ENCODE results near the gene CABLES2. TPM values are rescaled to one million over a fixed set of nuclear protein-coding genes. Genes with fewer than 3 reads are reported as not detected.
"Not testable (repeated sequence)": the region's sequence is repeated elsewhere in the genome, so short reads cannot be mapped to it uniquely, and the experiment has no call there.

The CABLES2 gene
- total RNA-seq, 1 donor from 2014 or later, result 10.7 TPM

- intact Hi-C loops (cut with DNase I), result loop anchor here (2.0 to 10.0 kb wide), 2 partner anchors 16 to 356 kb away; no protein-coding TSS in a partner anchor
- DNase-seq (ENCODE audit: low spot score), result no peak
Observed at GRCh38 chr20:62381202-62381797, 25.8 kb downstream of the CABLES2 start.

DNA sequence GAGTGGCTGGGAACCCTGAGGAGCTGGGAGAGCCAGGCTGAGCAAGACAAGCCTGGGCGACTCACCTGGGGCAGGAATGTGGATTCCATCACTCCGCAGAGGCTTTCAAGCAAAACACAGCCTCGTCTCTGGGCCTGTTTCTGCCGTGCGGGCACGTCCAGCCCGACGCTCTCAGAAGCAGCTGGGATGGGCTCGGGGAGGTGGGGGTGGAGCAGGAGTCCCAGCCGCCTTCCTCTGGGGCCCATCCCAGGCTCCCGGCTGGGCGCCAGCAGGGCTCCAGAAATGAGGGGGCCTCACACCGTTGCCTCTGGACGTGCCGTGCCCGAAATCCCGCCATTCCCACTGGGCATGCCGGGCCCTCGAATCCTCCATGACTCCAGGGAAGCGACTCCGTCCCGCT lies 28.9 kb downstream of the CABLES2 start:
- no peak for DNase-seq (ENCODE audit: low spot score)
- intact Hi-C loops (cut with DNase I), result no loop called here

DNA sequence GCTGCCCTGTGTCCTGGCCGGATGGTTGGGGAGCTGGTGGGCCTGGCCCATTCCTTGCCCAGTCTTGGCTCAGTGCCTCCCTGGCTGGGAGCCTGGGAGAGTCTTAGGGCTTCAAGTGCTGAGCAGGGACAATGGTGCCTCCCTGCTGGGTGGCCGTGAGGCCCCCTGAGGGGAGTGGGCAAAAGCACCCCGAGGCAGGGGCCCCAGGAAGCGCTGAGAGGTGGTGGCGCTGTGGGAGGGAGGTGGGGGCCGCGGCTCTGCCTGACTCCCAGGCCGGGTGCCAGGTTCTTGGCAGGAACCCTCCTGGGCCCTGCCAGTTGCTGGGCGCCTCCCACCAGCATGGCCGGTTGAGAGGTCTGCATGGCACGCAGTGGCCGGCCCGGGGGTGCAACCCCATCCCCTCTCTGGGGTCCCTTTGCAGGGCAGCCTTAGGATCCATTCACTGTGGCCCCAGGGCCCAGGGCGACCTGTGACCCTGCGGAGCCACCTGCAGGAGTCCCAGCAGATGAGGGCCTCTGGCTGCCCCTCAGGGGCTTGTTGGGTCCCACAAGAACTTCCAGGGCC lies 29.4 kb downstream of the CABLES2 start:
- intact Hi-C loops (cut with DNase I), result loop anchor here (1.0 kb wide), 1 partner anchor 25 kb away; no protein-coding TSS in a partner anchor
- no peak for DNase-seq (ENCODE audit: low spot score)

GRCh38 chr20:62377064-62377461 lies 30.0 kb downstream of the CABLES2 start:
- intact Hi-C loops (cut with DNase I), result loop anchor here (1.0 kb wide), 1 partner anchor 25 kb away; no protein-coding TSS in a partner anchor
- DNase-seq (ENCODE audit: low spot score), result no peak

DNA sequence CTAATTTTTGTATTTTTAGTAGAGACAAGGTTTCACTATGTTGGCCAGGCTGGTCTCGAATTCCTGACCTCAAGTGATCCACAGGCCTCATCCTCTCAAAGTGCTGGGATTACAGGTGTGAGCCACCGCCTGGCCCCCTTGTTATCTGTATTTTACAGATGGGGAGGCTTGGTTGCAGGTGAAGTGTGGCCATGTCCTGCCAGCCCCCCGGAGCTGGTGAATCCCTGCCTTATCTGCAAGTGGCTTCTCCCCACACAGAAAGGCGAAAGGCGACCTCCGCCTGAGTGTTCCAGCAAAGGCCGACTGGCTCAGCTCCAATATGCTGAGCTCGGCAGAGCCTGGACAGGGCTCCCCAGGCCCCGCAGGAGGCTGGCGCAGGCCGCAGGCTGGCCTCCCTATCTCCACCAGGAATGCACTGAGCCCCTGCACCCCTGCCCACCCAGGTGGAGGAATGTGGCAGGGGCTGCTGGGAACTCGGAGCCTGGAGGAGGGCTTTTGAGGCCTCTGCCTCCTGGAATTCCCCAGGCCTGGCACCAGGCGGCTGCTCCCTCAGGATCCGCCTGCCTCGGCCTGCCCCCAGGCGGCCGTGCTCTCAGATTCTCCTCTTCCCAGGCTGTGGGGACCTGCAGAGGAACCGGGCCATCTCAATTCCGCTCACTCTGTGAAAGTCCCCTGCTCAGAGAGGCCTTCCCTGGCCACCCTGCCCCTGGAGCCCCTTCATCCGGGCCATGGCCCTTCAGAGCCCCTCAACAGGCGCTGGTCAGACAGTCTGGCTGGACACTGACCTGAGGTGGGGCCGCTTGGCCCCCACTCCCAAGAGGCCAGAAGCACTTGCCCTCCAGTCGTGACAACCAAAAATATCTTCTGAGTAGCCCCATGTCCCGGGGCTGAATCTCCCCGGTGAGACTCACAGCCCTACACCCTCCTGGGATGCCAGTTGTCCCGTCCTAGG lies 30.7 kb downstream of the CABLES2 start:
- no peak for DNase-seq (ENCODE audit: low spot score)
- intact Hi-C loops (cut with DNase I), result loop anchor here (1.0 kb wide), 1 partner anchor 24 kb away; no protein-coding TSS in a partner anchor

DNA sequence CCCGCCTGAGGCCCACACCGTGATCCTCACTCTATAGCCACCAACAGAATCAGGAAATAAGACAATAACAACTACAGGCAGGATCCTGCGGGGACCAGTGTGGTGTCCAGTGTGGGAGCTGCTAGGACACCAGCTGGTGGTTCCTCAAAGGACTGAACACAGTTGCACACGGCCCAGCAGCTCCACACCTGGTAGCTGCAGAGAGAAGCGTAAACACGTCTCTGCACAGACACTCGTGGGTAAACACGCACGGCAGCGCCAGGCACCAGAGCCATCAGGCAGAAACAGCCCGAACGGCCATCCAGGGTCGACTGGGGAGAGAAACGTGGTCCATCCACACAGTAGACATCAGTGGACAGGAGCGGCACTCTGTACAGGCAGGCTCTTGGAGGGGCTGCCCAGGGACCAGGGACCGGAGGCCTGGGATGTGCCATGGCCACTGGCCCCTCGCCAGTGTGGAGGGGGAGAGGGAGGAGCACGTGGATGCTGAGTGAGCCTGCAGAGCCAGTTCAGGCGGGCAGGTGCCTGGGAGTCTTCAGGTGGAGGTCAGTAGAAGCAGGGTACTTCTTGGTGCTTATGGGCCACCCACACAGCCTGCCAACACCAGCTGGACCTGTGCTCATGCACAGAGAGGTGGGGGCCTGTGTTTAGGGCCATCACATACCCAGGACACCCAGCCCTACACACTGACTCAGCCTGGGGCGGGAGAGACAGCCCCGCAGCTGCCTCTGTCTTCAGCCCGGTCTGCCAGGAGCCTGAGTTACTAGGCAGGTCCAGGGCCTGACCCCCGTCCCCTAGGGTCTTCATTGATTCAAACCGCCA lies 32.5 kb downstream of the CABLES2 start:
- no peak for DNase-seq (ENCODE audit: low spot score)
- intact Hi-C loops (cut with DNase I), result no loop called here

GRCh38 chr20:62373631-62374179 lies 33.4 kb downstream of the CABLES2 start:
- intact Hi-C loops (cut with DNase I); DNase-seq (ENCODE audit: low spot score): not testable (repeated sequence)

GRCh38 chr20:62372042-62372993 lies 34.8 kb downstream of the CABLES2 start:
- DNase-seq (ENCODE audit: low spot score), result no peak
- intact Hi-C loops (cut with DNase I), result no loop called here

DNA sequence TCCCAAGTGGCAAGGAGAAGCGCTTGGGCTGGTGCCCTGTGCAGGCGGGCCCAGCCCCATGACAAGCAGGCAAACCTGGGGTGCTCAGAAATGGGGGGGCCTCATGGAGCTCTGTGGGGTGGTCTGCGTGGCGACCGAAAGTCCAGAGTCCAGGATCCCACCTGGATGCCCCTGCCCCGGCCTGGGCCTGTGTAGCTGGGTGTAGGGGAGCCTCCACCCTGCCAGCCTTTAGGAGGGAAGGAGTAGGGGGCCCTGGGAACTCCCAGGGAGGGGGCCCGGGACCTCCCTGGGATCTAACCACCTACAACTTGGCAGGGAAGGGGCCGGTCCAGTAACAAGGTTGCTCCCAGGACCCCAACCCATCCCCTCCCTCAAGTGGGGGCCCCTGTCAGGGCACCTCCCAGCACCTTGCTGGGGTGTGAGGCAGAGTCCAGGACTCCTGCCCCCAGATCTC lies 35.5 kb downstream of the CABLES2 start:
- DNase-seq (ENCODE audit: low spot score), result no peak
- intact Hi-C loops (cut with DNase I), result no loop called here

DNA sequence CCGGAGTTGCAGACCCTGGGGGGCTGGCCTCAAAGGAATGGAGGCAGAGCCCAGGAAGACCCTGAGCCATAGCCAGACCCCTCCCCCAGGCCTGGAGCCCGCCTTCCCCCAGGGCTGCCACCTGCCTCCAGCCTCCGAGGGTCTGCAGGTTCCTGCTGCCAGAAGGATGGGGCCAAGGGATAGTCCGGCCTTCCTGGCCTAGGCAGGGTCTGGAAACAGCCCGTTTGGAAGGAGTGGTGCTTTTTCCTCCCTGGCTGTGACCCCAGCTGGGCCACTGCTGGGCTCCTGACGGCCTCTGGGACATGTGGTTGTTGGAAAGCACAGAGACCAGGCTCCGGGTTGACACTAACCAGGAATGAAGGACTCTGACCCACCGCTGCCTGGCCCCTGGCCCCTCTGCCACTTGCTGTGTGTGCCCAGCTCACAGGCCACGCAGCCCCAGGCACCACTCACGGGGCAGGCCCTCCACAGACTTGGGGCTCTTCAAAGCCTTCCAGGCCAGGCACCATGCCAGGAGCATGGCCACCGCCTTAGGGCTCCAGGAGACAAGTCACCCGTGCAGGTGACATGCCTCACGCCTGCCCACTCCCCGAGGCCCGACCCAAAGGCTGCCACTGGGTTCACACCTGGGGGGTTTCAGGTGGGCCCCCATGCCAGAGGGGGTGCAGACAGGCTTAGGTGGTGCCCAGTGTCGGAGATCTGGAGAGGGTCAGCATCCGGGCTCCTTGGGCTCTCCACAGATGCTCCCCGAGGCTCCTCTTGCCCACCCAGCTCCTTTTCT lies 36.1 kb downstream of the CABLES2 start:
- DNase-seq (ENCODE audit: low spot score), result no peak
- intact Hi-C loops (cut with DNase I), result no loop called here

DNA sequence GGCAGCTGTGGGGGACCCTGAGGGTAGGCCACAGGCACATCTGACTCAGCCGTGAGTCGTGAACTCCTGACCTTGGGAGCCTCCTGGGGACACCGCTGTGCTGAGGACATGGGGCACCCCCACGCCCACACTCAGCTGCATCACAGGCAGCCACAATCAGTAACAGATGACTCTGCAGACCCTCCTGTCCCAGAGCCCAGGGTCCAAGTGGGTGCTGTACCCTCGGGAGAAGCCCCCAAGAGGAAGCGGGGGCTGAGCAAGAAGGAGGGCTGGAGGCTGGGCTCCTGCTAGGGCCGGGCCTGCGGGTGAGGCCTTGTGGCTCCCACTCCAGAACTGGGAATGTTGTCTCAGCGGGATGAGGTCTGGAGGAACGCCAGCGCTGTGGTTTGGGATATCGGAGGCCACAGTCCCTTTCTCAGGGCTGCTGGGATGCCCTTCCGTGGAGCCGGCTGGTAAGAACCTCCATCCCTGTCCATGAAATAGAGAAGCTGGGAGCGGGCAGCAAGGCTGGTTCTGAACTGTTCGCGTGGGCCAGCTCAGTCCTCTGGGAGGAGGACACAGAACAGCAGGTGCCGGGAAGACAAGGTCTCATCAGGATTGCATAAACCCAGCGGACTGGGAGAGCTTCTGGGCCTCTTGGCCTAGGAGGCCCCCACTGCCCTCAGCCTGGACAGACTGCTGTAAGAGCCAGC lies 36.8 kb downstream of the CABLES2 start:
- intact Hi-C loops (cut with DNase I), result no loop called here
- DNase-seq (ENCODE audit: low spot score), result no peak

DNA sequence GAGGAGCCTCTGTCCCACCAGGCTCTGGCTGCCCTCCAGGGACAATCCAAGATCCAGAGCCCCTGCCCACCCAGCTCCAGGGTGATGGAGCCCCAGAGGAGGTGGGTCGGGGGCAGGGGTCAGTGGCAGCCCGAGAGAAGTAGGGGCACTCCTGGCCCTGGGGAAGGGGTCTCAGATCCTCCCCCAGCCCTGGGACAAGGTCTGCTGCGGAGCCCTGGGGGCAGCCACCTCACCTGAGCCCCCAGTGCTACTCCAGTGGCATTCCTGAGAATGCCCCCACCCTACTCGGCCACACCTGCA lies 37.3 kb downstream of the CABLES2 start:
- intact Hi-C loops (cut with DNase I), result no loop called here
- no peak for DNase-seq (ENCODE audit: low spot score)

- no peak for DNase-seq (ENCODE audit: low spot score)
- intact Hi-C loops (cut with DNase I), result no loop called here
Observed at GRCh38 chr20:62368976-62369814, 37.9 kb downstream of the CABLES2 start.

- no peak for DNase-seq (ENCODE audit: low spot score)
- intact Hi-C loops (cut with DNase I), result no loop called here
Observed at GRCh38 chr20:62368392-62368975, 38.6 kb downstream of the CABLES2 start.

DNA sequence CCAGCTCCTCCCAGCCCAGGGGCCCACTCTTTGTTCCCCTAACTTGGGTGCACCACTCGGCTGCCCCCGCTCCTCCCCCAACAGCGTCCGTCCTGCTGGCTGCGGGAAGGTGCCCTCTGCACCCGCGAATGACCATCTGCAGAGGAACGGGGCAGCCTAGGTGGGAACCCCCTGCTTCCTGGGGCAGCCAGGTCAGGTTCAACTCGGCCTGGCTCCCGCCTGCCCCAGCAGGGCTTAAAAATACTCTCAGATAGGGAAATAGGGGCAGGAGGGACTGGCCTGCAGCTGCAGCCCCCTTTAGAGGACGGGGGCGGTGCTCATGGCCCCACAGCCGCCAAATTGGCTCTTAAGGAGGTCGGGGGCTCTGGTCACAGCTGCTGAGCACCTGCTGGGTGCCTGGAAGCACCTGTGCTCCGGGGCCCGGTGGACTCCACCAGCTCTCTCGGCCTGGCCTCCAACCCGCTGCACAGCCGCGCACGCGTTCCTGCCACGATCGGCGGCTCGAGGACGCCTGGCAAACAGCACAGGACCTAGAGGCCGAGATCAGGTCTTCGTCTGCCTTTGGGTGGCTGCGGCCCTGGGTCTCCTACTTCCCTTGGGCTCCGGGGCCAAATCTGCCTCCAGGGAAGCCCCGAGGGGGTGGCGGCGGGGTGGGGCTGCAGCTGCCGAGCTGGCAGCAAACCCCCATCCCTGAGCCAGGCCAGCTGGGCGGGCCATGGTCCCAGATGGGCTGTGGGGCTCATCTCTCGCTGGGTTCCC lies 39.3 kb downstream of the CABLES2 start:
- no peak for DNase-seq (ENCODE audit: low spot score)
- intact Hi-C loops (cut with DNase I), result no loop called here

Measured in cardiac septum (tissue), 1 donor.